Endothelial cell of hepatic sinusoid (primary cell): ENCODE results near the gene TMEM79.
"Not testable (repeated sequence)": the region's sequence is repeated elsewhere in the genome, so short reads cannot be mapped to it uniquely, and the experiment has no call there.

ENCODE experiments used
- in situ Hi-C: cut with HindIII; loops from 2 replicates; pipeline ENCODE4 v1.10.0; 2017; ENCODE audit warnings: low sequenced_read_pairs

TMEM79 gene

DNA sequence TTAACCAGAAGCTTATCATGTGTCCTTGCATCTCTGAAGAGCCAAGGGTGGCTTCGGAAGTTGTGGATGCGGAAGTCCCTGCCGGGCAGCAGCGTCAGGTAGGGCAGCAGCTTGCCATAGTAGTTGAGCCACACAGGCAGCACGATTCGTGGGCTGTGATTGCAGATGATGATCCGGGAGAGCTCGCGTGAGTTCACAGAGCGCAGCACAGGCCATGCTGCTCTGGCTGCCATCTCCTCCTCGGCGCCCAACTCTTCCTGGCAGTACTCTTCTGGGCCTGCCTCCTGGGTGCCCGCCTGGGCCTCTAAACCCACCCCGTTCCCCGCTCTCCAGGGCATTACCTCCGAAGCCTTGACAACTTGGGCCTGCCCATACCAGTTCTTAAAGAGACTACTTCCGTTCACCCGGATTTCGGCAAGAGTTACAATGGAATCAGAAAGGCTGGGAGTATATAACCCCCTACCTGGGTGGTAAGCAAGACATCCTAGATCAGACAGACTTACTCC, 14.8 kb downstream of the TMEM79 start, which contains the start of gene VHLL:
TSS of gene VHLL (minus strand) at position 456 of the 506 bp plus-strand sequence. CDS start at position 338, 118 bp downstream.
- in situ Hi-C loops = no loop called here

GRCh38 chr1:156303241-156303640, 19.1 kb downstream of the TMEM79 start:
- in situ Hi-C loops = no loop called here

DNA sequence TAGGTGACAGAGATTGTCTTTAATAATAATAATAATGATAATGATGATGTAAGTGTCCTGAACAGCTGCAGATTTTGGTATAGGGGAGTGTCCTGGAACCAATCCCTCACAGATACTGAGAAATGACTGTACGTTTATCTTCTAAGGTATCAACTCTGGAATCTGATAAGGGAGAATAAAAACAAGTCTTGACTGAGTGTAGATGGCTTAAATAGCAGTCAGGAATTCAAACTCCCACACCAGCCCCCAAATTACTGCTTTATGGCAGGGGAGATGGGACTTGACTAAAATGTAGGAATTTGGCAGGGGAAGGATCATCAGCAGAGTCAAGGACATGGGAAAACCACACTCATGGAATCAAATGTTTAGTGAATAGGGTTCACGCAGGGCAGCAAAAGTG, 21.1 kb downstream of the TMEM79 start:
- in situ Hi-C loops = no loop called here

GRCh38 chr1:156308078-156308477, 24.0 kb downstream of the TMEM79 start:
- in situ Hi-C loops = no loop called here

- in situ Hi-C loops = loop anchor here (5.0 kb wide), 1 partner anchor 174 kb away; no protein-coding TSS in a partner anchor
These were observed 26.8 kb downstream of the TMEM79 start for GRCh38 chr1:156310962-156311361.

DNA sequence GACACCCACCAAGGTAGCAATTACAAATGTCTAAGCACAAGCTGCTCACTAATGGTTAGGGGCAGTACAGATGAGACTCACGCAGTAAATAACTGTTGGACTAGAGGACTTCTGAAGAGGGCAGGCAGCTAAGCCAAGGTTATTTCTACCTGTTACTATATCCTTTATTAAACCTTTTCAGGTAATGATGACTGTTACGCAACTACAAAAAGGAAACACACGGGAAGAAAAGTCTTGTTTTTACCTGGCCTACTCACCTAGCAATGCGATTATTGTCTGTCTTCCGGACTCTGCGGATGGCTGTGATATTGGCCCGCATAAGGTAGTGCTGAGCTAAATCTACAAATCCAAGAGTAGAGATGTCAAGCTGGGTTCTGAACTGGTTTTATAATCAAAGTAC, 32.8 kb downstream of the TMEM79 start:
- in situ Hi-C loops = no loop called here

DNA sequence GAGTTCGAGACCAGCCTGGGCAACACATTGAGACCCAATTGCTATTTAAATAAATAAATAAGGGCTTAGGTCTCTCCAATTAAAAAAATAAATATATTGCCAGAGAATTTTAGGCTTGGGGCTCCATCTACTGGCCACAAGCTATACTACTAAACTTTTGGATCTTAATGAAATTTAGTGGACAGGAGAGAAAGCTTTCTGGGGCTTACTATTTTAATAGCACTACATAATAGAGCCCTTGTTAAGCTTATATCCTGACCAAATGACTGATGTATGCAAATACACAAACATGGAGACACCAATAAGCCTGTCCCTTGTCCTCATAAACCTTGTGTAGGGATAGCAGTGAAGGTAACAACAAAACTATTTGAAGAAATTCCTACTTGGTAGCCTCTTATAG, 35.5 kb downstream of the TMEM79 start:
- in situ Hi-C loops = no loop called here

DNA sequence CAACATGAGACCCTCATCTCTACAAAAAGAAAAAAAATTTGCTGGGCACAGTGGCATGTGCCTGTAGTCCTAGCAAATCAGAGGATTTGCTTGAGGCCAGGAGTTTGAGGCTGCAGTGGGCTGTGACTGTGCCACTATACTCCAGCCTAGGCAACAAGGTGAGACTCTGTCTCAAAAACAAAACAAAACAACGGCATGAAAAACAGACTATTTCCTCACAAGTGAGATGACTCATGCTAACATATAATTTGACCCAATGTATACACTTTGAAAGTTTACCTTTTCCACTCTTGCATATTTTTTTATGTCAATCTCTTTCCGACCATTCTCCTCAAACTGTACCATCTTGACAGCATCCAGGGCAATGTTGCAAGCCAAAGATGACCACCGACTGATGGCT, 36.4 kb downstream of the TMEM79 start:
- in situ Hi-C loops = no loop called here

- in situ Hi-C loops = not testable (repeated sequence)
These were observed 39.1 kb downstream of the TMEM79 start for GRCh38 chr1:156323179-156323578.

- in situ Hi-C loops = no loop called here
These were observed 52.1 kb downstream of the TMEM79 start for GRCh38 chr1:156336242-156336641.

GRCh38 chr1:156337052-156337887, 53.1 kb downstream of the TMEM79 start:
- in situ Hi-C loops = no loop called here

DNA sequence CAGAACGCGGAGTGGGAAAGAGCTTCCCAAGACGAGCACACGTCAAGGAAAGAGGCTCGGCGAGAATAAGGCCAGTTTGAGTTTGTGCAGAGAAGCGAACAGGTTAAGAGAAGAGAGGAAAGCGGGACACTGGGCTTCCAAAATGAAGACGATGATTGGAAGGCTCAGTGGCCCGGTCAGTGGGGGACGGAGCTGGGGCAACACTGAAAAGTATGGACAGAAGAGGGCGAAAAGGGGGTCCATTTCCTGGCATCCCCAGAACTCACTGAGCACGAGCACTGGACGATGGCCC, 53.7 kb downstream of the TMEM79 start:
- in situ Hi-C loops = no loop called here

DNA sequence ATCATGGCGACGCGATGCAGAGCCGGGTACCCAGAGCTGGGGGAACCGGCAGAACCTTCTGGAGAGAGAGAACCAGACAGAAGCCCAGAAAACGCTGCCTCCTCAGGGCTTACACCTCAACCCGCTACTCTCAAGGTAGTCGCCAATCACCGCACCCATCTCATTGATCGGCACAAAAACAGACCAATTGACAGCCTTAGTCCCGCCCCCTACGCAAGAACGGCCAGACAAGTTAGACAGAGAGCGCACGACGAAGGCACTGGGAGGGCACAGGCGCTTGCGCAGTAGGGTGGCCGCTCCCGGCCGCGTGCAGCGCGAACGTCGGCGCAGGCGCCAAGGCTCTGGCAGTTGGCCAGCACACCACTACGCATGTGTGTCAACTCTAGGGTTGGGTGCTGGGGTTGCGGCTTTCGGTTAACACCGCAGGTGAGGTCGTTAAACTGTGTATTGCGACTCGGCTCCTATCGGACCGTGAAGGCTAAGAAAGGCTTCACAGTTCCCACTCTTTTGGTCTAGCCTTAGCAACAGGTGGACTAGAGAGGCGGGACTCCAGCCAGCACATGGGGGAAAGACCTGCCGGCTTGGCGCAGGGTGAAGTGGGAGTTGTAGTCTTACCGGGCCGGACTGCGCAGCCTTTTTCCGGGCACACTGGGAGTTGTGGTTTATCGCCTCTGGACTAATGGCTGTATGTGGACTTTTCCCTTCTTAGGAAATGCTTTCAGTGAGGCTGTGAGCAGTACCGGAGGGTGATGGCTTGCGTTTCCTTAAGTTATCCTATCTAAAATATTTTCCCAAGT, 54.3 kb downstream of the TMEM79 start, which contains the start of the genes CCT3 and TSACC:
TSS of gene CCT3 (minus strand) at position 113 of the 797 bp plus-strand sequence. CDS start at position 5, 108 bp downstream.
TSS of gene TSACC (plus strand) at position 347 of the 797 bp plus-strand sequence. CDS start 1,232 bp downstream, outside the sequence.
- in situ Hi-C loops = no loop called here
